HG02885 (cell line): ENCODE measurements around the gene ABHD8.
"Not testable (repeated sequence)": the region's sequence is repeated elsewhere in the genome, so short reads cannot be mapped to it uniquely, and the experiment has no call there.

Experiments used
- ATAC-seq: cut with Tn5 transposase; IDR thresholded peaks from one replicate; pipeline ENCODE4 v1.9.1; 2021; ENCODE audit warnings: mild to moderate bottlenecking; ENCODE audit not compliant: unreplicated experiment, poor library complexity

The ABHD8 gene

GRCh38 chr19:17303940-17304267 lies 679 bp upstream of the ABHD8 start:
- ATAC-seq = no peak

GRCh38 chr19:17302391-17303166 lies 646 bp downstream of the ABHD8 start:
- no peak for ATAC-seq

- ATAC-seq = no peak
Observed at GRCh38 chr19:17300992-17301619, 2.1 kb downstream of the ABHD8 start.

- ATAC-seq = no peak
Observed at GRCh38 chr19:17296976-17297375, 6.2 kb downstream of the ABHD8 start.

DNA sequence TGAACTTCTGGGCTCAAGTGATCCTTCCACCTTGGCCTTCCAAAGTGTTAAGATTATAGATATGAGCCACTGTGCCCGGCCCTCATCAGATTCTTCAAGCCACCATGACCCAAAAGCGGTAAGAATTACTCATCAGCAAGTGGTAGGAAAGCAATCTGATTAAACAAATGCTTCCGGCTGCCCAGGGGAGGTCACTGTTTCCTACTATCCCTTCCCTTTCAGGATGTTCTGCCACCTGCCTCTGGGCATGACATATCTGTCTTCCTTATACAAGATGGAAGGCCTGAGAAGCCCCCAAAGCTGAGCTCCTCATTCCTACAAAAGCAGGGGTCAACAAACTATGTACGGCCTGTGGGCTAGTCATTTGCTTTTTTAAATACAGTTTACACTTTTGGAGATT lies 7.0 kb downstream of the ABHD8 start:
- no peak for ATAC-seq

- not testable (repeated sequence) for ATAC-seq
Observed at GRCh38 chr19:17295551-17295950, 7.7 kb downstream of the ABHD8 start.

DNA sequence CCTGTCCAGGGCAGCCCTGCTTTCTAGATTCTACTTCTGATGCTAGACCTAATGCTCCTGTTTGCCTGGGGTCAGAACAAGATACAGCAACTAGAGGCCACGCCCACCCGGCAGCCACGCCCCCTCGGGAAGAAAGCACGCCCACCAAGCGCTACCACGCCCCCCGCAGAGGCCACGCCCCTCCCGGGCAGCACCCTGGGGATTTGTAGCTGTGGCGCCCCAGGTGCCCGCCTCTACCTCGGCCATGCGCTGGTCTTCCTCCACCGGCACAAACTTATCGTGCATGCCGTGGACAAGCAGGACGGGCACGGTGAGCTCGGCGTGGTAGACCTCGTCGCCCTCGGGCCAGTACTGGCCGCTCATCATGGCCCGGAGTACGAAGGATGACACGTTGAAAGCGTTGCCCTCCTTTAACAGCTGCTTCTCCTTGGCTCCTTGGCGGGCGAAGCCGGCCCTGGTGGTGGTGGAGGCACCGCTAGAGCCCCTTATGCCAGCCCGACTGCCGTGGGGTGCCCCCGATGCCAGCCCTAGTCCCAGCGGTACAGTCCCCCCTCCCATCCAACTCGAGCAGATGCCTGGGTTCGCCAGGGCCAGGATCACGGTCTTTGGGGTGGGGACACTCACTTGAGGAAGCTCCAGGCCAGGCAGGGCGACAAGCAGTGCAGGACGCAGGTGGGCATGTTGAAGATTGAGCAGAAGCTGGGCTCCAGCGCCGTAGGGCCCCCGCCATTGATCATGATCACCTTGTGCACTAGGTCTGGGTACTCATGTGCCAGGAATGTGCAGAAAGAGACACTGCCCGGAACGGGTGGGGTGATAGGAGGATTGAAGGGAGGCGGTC lies 9.0 kb downstream of the ABHD8 start:
- no peak for ATAC-seq

- no peak for ATAC-seq
Observed at GRCh38 chr19:17293605-17294004, 9.6 kb downstream of the ABHD8 start.

DNA sequence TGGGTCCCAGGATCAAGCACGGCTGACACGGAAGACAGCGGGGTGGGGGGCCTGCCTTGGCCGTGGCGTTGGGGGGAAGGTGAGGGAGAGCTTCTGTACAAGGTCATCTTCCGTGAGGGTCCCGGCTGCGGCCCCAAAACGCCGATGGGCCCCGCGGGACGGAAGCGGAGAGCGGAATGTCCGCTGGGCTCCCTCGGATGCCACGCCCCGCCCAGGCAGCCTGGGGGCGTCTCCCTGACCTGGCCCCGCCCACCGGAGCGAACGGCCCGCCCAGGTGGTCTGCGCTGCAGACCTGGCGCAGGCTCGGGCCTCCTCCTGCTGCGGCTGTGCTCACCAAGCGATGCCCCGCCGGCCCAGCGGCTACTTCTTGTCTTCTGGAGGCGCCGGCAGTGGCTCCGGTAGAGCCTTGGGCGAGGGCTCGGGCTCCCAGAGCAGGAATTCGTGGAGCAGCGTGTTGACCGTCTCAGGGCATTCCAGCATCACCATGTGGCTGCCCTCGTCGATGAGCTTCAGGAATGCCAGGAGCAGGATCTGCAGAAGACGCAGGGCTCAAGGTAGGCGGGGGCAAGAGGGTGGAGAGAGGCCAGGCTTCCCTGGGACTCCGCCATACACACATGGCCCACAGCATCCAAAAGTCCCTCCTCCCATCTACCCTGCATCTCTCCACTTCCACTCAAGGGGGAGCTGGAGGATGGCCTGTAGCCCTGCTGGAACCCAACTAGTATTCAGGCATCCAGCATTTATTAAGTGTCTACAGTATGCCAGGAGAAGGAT lies 10.7 kb downstream of the ABHD8 start:
- ATAC-seq = peak; percentile 77

DNA sequence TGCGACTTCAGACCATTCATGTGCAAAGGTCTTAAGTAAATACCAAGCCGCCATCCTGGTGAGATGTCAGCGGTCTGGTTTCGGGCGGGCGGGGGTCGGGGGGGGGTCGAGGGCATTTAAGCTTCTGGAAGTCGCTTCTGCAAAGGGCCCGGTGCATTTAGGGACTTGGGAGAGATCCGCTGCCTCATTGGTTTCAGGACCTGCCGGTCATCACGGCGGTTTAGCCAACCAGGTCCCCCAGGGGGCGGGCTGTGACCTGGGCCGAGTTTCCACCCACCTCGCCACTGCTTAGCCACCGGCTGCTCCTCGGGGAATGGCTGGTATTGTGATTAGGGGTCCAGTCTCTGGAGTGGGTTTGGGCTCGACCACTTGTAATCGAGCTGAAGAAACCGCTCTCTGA lies 13.7 kb downstream of the ABHD8 start:
- ATAC-seq = no peak

DNA sequence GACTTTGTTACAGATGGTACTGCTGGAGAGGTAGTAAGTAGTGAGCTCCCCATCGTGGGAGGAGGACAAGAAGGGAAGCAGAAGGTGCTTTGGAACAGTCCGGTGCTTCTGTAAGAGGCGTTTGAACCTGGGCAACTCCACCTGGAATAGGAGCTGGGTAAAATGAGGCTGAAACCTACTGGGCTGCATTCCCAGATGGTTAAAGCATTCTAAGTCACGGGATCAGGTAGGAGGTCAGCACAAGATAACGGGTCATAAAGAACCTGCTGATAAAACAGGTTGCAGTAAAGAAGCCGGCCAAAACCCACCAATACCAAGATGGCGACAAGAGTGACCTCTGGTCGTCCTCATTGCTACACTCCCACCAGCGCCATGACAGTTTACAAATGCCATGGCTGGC lies 16.5 kb downstream of the ABHD8 start:
- no peak for ATAC-seq

GRCh38 chr19:17286263-17286662 lies 17.0 kb downstream of the ABHD8 start:
- ATAC-seq = no peak

DNA sequence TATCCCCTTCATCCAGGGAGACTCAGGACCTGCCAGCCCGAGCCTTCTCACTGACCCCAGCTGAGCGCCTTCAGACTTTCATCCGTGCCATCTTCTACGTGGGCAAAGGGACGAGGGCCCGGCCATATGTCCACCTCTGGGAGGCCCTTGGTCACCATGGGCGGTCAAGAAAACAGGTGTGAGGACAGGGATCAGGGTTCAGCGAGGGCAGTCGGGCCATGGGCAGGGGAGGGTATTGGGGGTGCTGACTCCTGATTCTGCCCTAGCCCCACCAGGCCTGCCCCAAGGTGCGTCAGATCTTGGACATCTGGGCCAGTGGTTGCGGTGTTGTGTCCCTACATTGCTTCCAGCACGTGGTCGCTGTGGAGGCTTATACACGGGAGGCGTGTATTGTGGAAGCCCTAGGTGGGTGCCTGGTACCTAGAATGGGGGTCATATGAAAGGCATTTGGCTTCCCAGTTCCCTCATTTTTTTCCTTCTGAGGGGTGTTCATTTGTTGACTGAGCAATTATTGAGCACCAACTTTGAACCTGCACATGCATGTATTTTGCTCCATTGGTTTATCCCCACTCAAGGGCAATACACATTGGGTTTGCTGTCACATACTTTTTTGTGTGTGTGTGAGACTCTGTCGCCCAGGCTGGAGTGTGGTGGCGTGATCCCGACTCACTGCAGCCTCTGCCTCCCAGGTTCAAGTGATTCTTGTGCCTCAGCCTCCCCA lies 17.6 kb downstream of the ABHD8 start:
- no peak for ATAC-seq

DNA sequence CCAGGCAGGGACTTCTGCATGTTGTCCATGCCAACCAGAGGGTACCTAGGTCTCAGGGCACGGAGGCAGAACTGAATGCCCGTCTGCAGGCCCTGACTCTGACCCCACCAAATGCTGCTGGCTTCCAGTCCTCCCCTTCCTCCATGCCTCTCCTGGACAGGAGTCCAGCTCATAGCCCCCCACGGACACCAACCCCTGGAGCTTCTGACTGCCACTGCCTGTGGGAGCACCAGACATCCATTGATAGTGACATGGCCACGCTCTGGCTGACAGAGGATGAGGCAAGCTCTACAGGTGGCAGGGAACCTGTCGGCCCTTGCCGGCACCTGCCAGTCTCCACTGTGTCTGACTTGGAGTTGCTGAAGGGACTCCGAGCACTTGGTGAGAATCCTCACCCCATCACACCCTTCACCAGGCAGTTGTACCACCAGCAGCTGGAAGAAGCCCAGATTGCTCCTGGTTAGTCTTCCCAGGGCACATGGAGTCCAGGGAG lies 19.7 kb downstream of the ABHD8 start:
- ATAC-seq = no peak

DNA sequence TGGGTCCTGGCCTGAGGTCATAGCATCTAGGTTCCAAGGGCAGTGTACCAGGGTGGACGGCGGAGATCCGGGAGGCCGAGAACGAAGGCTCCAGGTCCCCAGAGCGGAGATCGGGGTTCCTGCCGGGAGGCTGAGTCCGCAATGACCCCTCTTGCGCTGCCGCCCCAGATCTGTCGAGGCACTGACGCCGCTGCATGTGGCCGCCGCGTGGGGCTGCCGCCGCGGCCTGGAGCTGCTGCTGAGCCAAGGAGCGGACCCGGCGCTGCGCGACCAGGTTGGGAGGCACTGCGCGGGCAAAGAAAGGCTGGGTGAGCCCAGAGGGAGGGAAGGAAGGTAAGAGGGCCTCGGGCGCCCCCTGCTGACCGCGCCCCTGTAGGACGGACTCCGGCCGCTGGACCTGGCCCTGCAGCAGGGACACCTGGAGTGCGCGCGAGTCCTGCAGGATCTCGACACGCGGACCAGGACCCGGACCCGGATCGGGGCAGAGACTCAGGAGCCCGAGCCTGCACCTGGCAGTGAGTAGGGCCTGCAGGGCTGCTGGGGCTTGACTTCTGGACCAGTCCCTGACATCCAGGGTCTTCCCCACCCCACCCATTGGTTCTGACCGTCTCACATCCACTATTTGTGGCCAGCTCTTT lies 20.6 kb downstream of the ABHD8 start:
- ATAC-seq = peak; percentile 73

DNA sequence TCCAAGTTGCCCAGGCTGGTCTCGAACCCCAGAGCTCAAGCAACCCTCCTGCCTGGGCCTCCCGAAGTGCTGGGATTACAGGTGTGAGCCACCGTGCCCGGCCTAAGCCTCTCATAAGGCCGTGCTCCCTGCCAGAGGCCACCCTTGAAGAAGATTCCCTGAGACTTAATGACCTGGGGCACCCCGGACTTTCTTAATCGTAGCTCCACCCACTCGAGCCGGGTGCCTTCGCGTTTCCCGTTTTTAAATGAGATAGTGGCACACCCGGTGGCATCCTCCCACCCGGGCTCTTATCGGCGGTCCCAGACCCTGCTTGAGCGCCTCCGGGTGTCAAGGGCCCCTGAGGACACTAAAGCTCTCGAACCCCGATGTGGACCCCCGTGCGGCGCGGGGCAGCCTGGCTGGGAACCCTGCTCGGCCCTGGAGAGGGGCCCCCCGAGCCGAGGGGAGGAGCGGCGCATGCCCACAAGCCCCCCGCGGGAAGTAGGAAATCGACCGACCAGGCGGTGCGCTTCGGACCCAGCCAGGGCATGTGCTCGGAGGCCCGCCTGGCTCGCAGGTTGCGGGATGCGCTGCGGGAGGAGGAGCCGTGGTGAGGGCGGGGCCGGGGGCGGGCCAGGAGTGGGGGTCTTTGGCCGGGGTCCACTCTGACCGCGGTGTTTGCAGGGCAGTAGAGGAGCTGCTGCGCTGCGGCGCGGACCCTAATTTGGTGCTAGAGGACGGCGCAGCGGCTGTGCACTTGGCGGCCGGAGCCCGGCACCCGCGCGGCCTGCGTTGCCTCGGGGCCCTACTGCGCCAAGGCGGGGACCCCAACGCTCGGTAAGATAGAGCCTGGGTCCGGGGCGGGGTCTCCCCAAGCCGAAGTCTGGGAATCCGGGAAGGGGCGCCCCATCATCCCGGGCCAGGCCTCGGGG lies 21.6 kb downstream of the ABHD8 start, which contains the start of gene ANKLE1:
Gene ANKLE1, plus strand, starts transcription at position 511 of the 914 bp plus-strand sequence. Its CDS starts 20 bp downstream, at position 531.
- ATAC-seq = no peak

GRCh38 chr19:17279436-17279835 lies 23.8 kb downstream of the ABHD8 start:
- no peak for ATAC-seq
